TTC549 (cell line): ENCODE data around the gene RELCH.

Experiments used
- FAIRE-seq: peaks from 2 replicates; lab custom pipeline; 2012; peaks lifted over from hg19 to GRCh38; lab: Jason Lieb, UNC

The RELCH gene

DNA sequence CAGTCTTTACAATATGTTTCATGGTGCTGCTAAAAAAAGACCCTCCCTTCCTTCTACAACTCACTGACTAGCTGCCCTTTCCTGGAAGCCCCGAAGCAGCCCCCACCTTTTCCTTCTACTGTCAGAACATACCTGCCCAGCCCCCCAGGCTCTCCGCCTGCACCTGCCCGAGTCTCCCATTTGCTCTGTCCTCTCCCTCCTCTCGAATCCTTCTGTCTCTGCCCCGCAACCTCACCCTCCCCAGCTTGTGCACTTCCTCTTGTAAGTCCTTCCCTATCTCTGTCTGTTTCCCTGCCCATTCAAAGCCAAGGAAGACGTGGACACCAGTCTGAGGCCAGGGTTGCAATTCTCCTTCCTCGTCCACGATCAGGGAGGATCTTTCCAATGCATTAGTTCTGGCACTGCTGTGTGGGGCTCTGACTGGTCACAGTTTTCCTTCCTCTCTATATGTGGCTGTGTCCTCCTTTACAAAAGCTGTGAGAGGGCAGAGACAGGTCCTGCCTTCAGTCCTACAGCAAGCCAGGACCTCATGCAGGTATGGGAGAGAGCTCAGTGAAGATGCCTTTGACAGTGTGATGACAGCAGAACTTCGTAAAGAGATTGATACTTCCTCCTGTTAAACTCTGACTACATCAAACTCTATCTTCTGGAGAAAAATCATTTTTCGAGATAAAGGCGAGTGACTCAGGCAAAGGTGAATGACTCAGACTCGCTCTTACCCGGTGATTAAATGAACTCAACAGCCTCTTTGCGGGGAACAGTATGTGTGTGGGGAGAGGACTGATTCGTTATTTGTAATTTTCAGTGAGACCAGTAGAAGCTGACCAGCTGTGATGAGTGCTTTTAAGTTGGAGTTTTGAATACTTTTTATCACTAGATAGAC is 152.3 kb downstream of the RELCH start:
- FAIRE-seq = no peak

DNA sequence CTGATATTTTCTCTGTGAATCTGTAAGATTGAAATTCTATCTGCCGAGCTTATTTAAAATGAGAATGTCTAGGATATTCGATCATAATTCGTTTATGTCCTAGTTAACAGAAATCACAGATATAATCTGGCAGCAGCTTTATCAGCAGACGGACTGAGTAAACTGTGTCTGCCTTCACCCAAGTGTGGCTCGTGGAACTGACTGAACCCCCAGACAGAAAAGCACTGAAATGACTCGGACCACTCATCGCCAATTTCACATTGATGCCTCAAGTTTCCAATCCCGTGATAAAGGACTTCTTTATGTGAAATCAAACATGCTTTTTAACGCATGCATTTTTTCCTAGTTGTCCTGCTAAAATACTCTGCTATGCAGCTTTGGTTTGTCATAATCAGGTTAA is 153.9 kb downstream of the RELCH start:
- FAIRE-seq = no peak

DNA sequence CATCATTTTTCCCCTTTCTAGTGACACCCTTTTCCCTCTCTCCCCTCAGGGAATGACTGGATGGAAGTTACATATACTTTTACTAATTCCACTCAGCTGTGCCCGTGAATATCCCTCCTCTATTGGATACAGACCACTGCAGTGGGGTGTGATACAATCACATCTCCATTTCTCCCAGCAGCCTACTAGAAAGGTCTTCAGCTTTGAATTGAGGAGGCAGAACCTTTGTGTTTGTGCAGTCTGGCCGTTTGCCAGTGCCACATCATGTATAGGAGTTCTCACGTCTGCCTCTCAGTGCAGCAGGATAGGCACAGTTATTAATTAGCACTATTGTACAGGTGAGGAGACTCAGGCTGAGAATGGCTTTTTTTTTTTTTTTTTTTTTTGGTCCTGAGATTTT is 154.4 kb downstream of the RELCH start:
- no peak for FAIRE-seq

DNA sequence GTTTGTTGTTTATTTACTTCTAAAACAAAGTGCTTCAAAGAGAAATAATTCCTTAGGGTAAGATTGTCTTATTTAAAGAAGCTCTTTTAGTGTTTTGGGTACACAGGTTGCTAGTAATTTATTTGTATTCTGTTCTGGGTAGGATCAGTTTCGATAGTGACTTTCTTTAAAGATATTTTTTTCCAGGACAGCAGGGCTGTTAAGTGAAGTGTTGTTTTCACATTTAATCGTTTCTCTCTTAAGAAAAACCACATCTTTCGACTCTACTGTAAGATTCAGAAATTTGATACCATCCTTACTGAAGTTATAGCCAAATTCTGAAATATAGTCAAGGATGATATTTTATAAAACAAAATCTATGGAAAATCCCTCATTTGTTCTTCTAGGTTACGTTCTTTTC is 155.8 kb downstream of the RELCH start:
- FAIRE-seq = no peak

DNA sequence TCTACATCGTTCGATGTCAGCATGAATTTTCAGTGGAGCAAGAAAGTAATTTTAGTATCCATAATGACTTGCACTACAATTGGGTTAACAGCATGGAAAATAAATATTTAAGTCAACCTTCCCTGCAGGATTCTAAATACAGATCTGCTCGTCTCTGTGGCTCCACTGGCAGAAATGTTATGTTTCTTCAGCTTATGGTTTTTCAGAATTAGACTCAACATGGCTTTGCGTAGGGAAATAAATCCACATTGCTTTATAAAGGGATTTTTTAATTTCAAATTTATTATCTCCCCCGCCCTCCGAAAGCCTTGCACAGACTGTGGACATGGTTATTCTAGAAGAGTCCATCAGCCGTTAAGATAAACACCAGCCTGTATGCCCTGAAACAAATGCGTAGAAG is 156.3 kb downstream of the RELCH start:
- no peak for FAIRE-seq

DNA sequence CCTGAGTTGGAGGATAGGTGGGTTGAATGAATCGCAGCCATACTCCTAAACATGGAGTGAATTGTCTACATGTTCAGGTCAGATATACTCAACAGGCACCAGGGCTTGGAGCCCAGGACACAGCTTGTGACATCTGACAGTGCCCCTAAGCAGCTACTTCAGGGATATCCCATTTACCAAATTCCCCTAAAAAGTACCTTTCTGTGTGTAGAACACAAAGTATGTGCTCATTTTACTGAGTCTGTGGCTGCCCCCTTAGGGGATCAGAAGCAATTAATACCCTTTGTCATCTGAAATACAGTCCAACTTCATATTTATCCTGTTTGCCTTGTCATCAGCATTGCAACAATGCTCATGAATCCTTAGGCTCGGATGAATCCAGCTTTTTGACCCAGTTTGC is 158.9 kb downstream of the RELCH start:
- FAIRE-seq = no peak

DNA sequence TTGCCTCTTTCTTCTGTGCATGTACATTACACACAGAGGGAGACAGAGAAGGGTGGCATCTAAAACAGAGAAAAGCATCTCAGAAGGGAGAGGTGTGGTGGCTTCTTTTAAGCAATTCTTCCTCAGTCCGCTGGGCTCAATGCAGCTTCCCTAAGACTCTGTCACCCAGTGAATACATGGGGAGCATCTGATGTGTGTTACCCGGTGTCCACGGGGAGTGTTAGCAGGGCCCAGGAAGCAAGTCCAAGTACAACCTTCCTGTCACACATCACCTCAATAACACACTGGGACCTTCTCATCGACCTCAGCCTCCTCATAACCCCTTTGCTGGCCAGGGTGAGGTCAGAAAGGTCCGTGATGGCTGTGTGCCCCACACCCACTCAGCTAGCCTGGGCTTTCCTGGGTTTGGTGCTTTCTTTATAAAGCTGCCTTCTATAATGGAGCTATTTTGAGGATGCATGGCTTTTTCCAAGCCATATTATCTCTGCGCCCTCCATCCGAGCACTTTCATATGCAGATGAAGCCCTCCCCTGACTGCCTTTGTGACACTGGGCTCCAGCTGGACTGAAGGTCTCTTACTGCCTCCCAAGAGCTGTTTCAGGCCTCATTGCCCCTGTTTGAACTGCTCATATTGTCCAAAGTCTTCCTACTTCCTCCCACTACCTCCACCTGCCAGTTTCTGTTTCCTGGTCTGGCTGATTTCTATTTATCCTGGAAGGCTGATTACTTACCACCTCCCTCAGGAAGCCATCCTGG is 159.5 kb downstream of the RELCH start:
- FAIRE-seq = no peak

DNA sequence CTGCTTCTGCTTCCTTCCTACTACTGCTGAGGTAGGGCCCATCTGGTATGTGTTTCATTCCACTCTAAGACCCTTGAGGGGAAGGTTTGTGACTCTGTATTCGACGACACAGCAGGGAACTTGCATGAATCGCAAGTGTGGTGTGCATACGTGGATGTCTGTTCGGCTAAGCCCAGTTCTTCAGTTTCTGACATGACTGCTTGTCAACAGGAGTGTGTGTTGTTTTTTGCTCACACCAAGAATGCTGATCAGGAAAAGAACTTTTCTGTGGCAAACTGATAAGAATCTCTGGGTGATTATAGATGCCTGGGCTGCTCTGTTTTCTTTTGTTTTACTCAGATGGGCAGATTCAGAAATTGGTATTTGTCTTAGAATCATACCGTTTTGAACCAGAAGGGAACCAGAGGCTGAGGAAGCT is 160.0 kb downstream of the RELCH start:
- FAIRE-seq = no peak

DNA sequence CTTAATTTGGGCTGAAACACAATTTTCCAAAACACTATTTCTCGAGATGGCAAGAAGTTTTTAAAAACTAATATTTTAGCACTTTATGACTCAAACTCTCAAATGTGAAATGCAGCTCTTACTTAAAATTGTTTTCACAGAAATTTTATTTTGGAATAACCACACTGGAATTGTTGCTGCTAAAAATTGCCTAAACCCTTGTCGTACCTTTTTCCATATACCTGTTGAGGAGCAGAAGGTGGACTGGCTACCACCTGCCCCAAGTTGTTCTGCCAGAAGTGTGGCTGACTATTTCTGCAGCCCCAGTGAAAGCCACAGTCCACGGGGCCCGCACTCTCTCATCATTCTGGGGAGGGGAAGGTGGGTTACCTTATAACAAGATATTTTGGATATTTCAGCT is 161.4 kb downstream of the RELCH start:
- FAIRE-seq = no peak

DNA sequence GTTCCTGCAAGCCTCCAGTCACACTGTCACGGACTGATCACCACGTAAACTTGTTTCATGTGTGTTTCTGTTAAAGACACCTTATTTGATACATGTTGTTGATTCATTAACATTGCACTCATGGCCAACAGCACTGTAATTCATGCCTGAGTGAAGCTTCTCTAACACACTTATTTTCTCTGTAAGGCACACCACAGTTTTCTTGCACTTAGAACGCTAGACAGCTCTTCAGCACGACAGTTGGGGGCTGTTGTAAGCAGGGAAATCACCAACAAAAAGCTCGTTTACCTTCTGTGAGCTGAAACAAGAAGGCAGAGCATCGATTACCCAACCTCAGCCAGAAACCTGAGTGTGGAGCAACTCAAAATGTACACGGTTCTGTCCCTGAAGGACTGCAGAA is 166.1 kb downstream of the RELCH start:
- no peak for FAIRE-seq

DNA sequence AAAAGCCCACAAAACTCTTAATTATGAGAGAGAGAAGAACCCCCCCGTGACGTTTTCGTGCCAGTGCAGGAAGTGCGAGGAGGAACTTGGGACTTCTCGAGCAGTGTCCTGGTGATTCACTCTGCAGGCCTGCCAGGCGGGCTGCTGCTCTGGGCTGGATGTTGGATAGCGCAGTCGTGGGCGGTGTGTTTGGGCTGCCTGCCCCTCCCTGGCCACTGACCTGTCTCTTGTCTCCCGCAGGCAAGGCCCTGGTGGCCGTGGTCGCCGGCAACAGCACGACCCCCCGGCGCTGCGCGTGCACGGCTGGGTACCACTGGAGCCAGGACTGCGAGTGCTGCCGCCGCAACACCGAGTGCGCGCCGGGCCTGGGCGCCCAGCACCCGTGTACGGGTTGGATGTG is 167.1 kb downstream of the RELCH start:
- FAIRE-seq = no peak

DNA sequence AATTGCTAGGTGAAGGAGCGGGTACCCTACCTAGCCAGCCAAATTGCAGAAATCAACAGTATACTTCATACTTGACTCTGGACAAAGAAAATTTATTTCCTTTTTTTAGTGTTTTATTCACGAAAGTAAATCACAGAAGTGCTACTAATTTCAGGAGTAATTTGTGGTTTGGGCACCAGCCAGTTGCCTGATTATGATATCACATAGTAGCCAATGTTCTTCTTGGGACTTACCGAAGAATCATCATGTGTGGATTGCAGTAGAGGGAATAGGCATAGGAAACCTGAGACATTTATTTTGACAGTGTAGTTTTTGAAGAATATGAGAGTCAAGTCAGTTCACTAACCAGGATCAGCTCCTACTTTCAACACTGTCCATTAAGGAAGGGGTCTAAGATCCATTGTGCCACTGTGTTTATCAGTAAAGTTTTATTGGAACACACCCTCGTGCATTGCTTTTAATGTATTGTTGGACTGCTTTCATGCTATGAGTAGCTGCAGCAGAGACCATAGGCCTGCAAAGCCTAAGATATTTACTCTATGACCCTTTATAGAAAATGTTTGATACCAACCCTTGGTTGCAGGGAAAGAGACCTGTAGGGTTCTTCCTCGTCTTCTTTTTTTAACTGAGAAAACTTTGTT is 170.1 kb downstream of the RELCH start:
- FAIRE-seq = no peak
